Sigmoid colon (tissue), 4 donors: ENCODE data around the gene GJA3.

Experiments
- CTCF ChIP-seq, 4 experiments: fragments of 450-650 bp in 3 of 4; fragments of 200-600 bp in 1 of 4; IDR thresholded peaks; one replicate each; pipeline ENCODE4 v1.5.1; 2016 to 2019; ENCODE audit warnings: antibody characterized with exemption in 4 of 4, mild to moderate bottlenecking in 3 of 4, moderate library complexity in 2 of 4
- EP300 ChIP-seq, 4 donors: sonication (generic); formaldehyde crosslinking; IDR thresholded peaks; one replicate each; pipeline ENCODE4 v1.6.1; 2017; ENCODE audit warnings: antibody characterized with exemption in 4 of 4
- POLR2A ChIP-seq, 2 donors: fragments of 450-650 bp; IDR thresholded peaks; one replicate each; pipeline ENCODE4 v1.6.1; 2016; ENCODE audit warnings: antibody characterized with exemption in 2 of 2, mild to moderate bottlenecking in 2 of 2, moderate library complexity in 2 of 2
- POLR2AphosphoS5 ChIP-seq, 4 donors: sonication (generic); formaldehyde crosslinking; IDR thresholded peaks; one replicate each; pipeline ENCODE4 v1.6.1; 2017; ENCODE audit warnings: antibody characterized with exemption in 4 of 4

GRCh38 chr13:20127262-20127561 is 33.6 kb downstream of the GJA3 start:
- TF ChIP-seq CTCF (IDR thresholded peaks at IDR 0.05) (no peak), POLR2AphosphoS5 (IDR thresholded peaks at IDR 0.05) (no peak), POLR2A (IDR thresholded peaks at IDR 0.05) (no peak), EP300 (IDR thresholded peaks at IDR 0.05) (no peak)
